GM19463 (cell line): Measurements from ENCODE around the gene COMMD7.
A peak's percentile ranks its signal among the peaks of the same experiment; 100 is the strongest.
"Not testable (repeated sequence)": the region's sequence is repeated elsewhere in the genome, so short reads cannot be mapped to it uniquely, and the experiment has no call there.

Source experiments
- ATAC-seq: cut with Tn5 transposase; IDR thresholded peaks from one replicate; pipeline ENCODE4 v1.9.1; 2021; ENCODE audit warnings: mild to moderate bottlenecking, moderate library complexity; ENCODE audit not compliant: unreplicated experiment

The COMMD7 gene

GRCh38 chr20:32767418-32768198, 24.3 kb upstream of the COMMD7 start:
- no peak for ATAC-seq

GRCh38 chr20:32765230-32765875, 22.1 kb upstream of the COMMD7 start:
- ATAC-seq = not testable (repeated sequence)

- ATAC-seq = no peak
Measured at GRCh38 chr20:32764005-32764960, 21.0 kb upstream of the COMMD7 start.

- no peak for ATAC-seq
Measured at GRCh38 chr20:32763202-32764004, 20.1 kb upstream of the COMMD7 start.

GRCh38 chr20:32762754-32763201, 19.5 kb upstream of the COMMD7 start:
- ATAC-seq = no peak

- ATAC-seq = peak; percentile 70
Measured at GRCh38 chr20:32761831-32762753, 18.8 kb upstream of the COMMD7 start, which contains the start of gene DNMT3B. Gene DNMT3B, plus strand, starts transcription at chr20:32762385. Its CDS starts 17,939 bp downstream, at chr20:32780324.

- ATAC-seq = no peak
Measured at GRCh38 chr20:32761417-32761830, 18.2 kb upstream of the COMMD7 start.

GRCh38 chr20:32756156-32756555, 12.9 kb upstream of the COMMD7 start:
- ATAC-seq = no peak

GRCh38 chr20:32753731-32754130, 10.5 kb upstream of the COMMD7 start:
- no peak for ATAC-seq

- no peak for ATAC-seq
Measured at GRCh38 chr20:32752458-32753250, 9.4 kb upstream of the COMMD7 start.

- no peak for ATAC-seq
Measured at GRCh38 chr20:32751702-32752457, 8.6 kb upstream of the COMMD7 start.

- no peak for ATAC-seq
Measured at GRCh38 chr20:32751293-32751692, 8.0 kb upstream of the COMMD7 start.

GRCh38 chr20:32749914-32750637, 6.8 kb upstream of the COMMD7 start:
- no peak for ATAC-seq

- no peak for ATAC-seq
Measured at GRCh38 chr20:32742322-32743236, 688 bp downstream of the COMMD7 start.

GRCh38 chr20:32741151-32741550, 2.1 kb downstream of the COMMD7 start:
- ATAC-seq = no peak
